Measurements from ENCODE around the gene PSME3IP1. TPM values are rescaled to one million over a fixed set of nuclear protein-coding genes. Genes with fewer than 3 reads are reported as not detected.
"Not testable (repeated sequence)": the region's sequence is repeated elsewhere in the genome, so short reads cannot be mapped to it uniquely, and the experiment has no call there.

The PSME3IP1 gene
- total RNA-seq, 2 experiments from 2014 or later, result 106 to 110 TPM

GRCh38 chr16:57111420-57111819 lies 74.4 kb downstream of the PSME3IP1 start:
- Mint-ChIP-seq H3K27ac (no peak overlapping the region), H3K9me3 (no peaks in the 10 kb centered on the region), H3K4me1 (ENCODE audit: low read depth) (peaks cover 1% of the 10 kb centered on the region), H3K27me3 (ENCODE audit: low read depth) (no peaks in the 10 kb centered on the region), H3K36me3 (ENCODE audit: low read depth) (no peaks in the 10 kb centered on the region), H3K4me3 (no peak overlapping the region)
- intact Hi-C loops (cut with micrococcal nuclease), result no loop called here
- DNase-seq, result no peak
- CTCF ChIA-PET, result interaction anchor here (0.8 kb wide), 1 partner anchor 33 kb away, joined by 3 read pairs; no protein-coding TSS in a partner anchor

- H3K4me1 Mint-ChIP-seq (ENCODE audit: low read depth), result peaks cover 1% of the 10 kb centered on the region
- H3K27me3 Mint-ChIP-seq (ENCODE audit: low read depth), result no peaks in the 10 kb centered on the region
- no peak overlapping the region for H3K4me3 Mint-ChIP-seq
- DNase-seq, result no peak
- no peaks in the 10 kb centered on the region for H3K9me3 Mint-ChIP-seq
- CTCF ChIA-PET, result interaction anchor here (0.8 kb wide), 1 partner anchor 33 kb away, joined by 3 read pairs; no protein-coding TSS in a partner anchor
- H3K27ac Mint-ChIP-seq, result no peak overlapping the region
- no peaks in the 10 kb centered on the region for H3K36me3 Mint-ChIP-seq (ENCODE audit: low read depth)
- intact Hi-C loops (cut with micrococcal nuclease), result no loop called here
These were observed 74.9 kb downstream of the PSME3IP1 start for GRCh38 chr16:57110937-57111336.

GRCh38 chr16:57109259-57110105 lies 76.4 kb downstream of the PSME3IP1 start:
- intact Hi-C loops (cut with micrococcal nuclease); H3K9me3 Mint-ChIP-seq; H3K36me3 Mint-ChIP-seq (ENCODE audit: low read depth); H3K4me1 Mint-ChIP-seq (ENCODE audit: low read depth); H3K27me3 Mint-ChIP-seq (ENCODE audit: low read depth); DNase-seq; H3K4me3 Mint-ChIP-seq; H3K27ac Mint-ChIP-seq: not testable (repeated sequence)
- CTCF ChIA-PET, result interaction anchor here (0.6 kb wide), 1 partner anchor 22 kb away, joined by 6 read pairs; no protein-coding TSS in a partner anchor

GRCh38 chr16:57108432-57108831 lies 77.4 kb downstream of the PSME3IP1 start:
- Mint-ChIP-seq H3K9me3 (no peaks in the 10 kb centered on the region), H3K27ac (no peak overlapping the region), H3K27me3 (ENCODE audit: low read depth) (no peaks in the 10 kb centered on the region), H3K4me1 (ENCODE audit: low read depth) (peaks cover 10% of the 10 kb centered on the region), H3K4me3 (no peak overlapping the region), H3K36me3 (ENCODE audit: low read depth) (no peaks in the 10 kb centered on the region)
- no peak for DNase-seq
- intact Hi-C loops (cut with micrococcal nuclease), result no loop called here
- CTCF ChIA-PET, result no interaction called here

- intact Hi-C loops (cut with micrococcal nuclease), result no loop called here
- Mint-ChIP-seq H3K27me3 (ENCODE audit: low read depth) (no peaks in the 10 kb centered on the region), H3K36me3 (ENCODE audit: low read depth) (no peaks in the 10 kb centered on the region), H3K27ac (no peak overlapping the region), H3K9me3 (no peaks in the 10 kb centered on the region), H3K4me1 (ENCODE audit: low read depth) (peaks cover 9% of the 10 kb centered on the region), H3K4me3 (no peak overlapping the region)
- DNase-seq, result no peak
- CTCF ChIA-PET, result no interaction called here
These were observed 78.4 kb downstream of the PSME3IP1 start for GRCh38 chr16:57107321-57107922.

GRCh38 chr16:57106767-57107166 lies 79.1 kb downstream of the PSME3IP1 start:
- H3K36me3 Mint-ChIP-seq (ENCODE audit: low read depth), result no peaks in the 10 kb centered on the region
- H3K4me1 Mint-ChIP-seq (ENCODE audit: low read depth), result peaks cover 9% of the 10 kb centered on the region

GRCh38 chr16:57105184-57105583 lies 80.7 kb downstream of the PSME3IP1 start:
- intact Hi-C loops (cut with micrococcal nuclease), result no loop called here
- CTCF ChIA-PET, result no interaction called here
- Mint-ChIP-seq H3K4me3 (no peak overlapping the region), H3K36me3 (ENCODE audit: low read depth) (no peaks in the 10 kb centered on the region), H3K4me1 (ENCODE audit: low read depth) (peaks cover 10% of the 10 kb centered on the region), H3K9me3 (no peaks in the 10 kb centered on the region), H3K27ac (no peak overlapping the region), H3K27me3 (ENCODE audit: low read depth) (no peaks in the 10 kb centered on the region)
- no peak for DNase-seq

More at GRCh38 chr16:57106767-57107166, 79.1 kb downstream of the PSME3IP1 start:
- intact Hi-C loops (cut with micrococcal nuclease), result no loop called here
- no peak for DNase-seq
- Mint-ChIP-seq H3K9me3 (no peaks in the 10 kb centered on the region), H3K27me3 (ENCODE audit: low read depth) (no peaks in the 10 kb centered on the region), H3K27ac (no peak overlapping the region), H3K4me3 (no peak overlapping the region)
- CTCF ChIA-PET, result interaction anchor here (1.2 kb wide), 1 partner anchor 35 kb away, joined by 3 read pairs; no protein-coding TSS in a partner anchor

- H3K9me3 Mint-ChIP-seq, result no peaks in the 10 kb centered on the region
- no peak for DNase-seq
- no peaks in the 10 kb centered on the region for H3K27me3 Mint-ChIP-seq (ENCODE audit: low read depth)
- CTCF ChIA-PET, result no interaction called here
- H3K4me1 Mint-ChIP-seq (ENCODE audit: low read depth), result peaks cover 12% of the 10 kb centered on the region
- intact Hi-C loops (cut with micrococcal nuclease), result no loop called here
- no peak overlapping the region for H3K4me3 Mint-ChIP-seq
- H3K36me3 Mint-ChIP-seq (ENCODE audit: low read depth), result no peaks in the 10 kb centered on the region
- H3K27ac Mint-ChIP-seq, result no peak overlapping the region
These were observed 81.1 kb downstream of the PSME3IP1 start for GRCh38 chr16:57104706-57105105.

GRCh38 chr16:57102888-57103851 lies 82.7 kb downstream of the PSME3IP1 start:
- no peak overlapping the region for H3K27ac Mint-ChIP-seq
- H3K4me1 Mint-ChIP-seq (ENCODE audit: low read depth), result peaks cover 12% of the 10 kb centered on the region
- DNase-seq, result no peak
- H3K9me3 Mint-ChIP-seq, result no peaks in the 10 kb centered on the region
- no peaks in the 10 kb centered on the region for H3K36me3 Mint-ChIP-seq (ENCODE audit: low read depth)
- intact Hi-C loops (cut with micrococcal nuclease), result no loop called here
- no peak overlapping the region for H3K4me3 Mint-ChIP-seq
- H3K27me3 Mint-ChIP-seq (ENCODE audit: low read depth), result no peaks in the 10 kb centered on the region
- CTCF ChIA-PET, result interaction anchor here (4.0 kb wide), 1 partner anchor 10 kb away, joined by 17 read pairs; the partner anchor contains the start of gene CPNE2

Other genes with a start within 250 kb of the PSME3IP1 start
- gene CETP, start 224.1 kb downstream of the PSME3IP1 start, total RNA-seq, result not detected
- 100 to 1,000 TPM; 104 to 119 TPM for gene NLRC5, start 196.5 kb downstream of the PSME3IP1 start, total RNA-seq
- 1 to 10 TPM; 5.1 TPM for gene CPNE2, start 93.5 kb downstream of the PSME3IP1 start, total RNA-seq
- 10 to 100 TPM; 25.7 to 28.7 TPM for gene RSPRY1, start 290 bp upstream of the PSME3IP1 start, total RNA-seq
- 10 to 100 TPM; 11.0 to 11.2 TPM for gene ARL2BP, start 59.2 kb upstream of the PSME3IP1 start, total RNA-seq
- under 1 TPM; 0.25 to 0.41 TPM for gene PLLP, start 98.6 kb upstream of the PSME3IP1 start, total RNA-seq
- gene CCL22, start 172.7 kb upstream of the PSME3IP1 start, total RNA-seq, result 1 to 10 TPM in 1 of 2 experiments, under 1 TPM in 1; 0.72 to 1.0 TPM
- gene CX3CL1, start 186.5 kb upstream of the PSME3IP1 start, total RNA-seq, result not detected
- not detected for gene CCL17, start 218.7 kb upstream of the PSME3IP1 start, total RNA-seq